CD4-positive, alpha-beta T cell (primary cell): Measurements from ENCODE around the gene SMIM5. TPM values are rescaled to one million over a fixed set of nuclear protein-coding genes. Genes with fewer than 3 reads are reported as not detected.

Experiments
- ATAC-seq: fragments of 200-7000 bp; cut with Tn5 transposase; one replicate; pipeline ENCODE4 v1.10.0; 2022; ENCODE audit warnings: mild to moderate bottlenecking; ENCODE audit not compliant: poor library complexity
- CTCF ChIA-PET: fragments of 350-600 bp; sonication (Branson Sonifier 250); formaldehyde crosslinking; loops from one replicate; lab custom pipeline; 2021; ENCODE audit warnings: antibody characterized with exemption, inconsistent platforms; lab: Charles Lee
- POLR2A ChIA-PET: fragments of 350-600 bp; sonication (Branson Sonifier 250); formaldehyde crosslinking; loops from one replicate; lab custom pipeline; 2021; ENCODE audit warnings: antibody characterized with exemption, inconsistent platforms; lab: Charles Lee
- DNase-seq, 14 experiments: peaks; one replicate each; pipeline ENCODE4 v3.0.0-alpha.2; 2013 to 2020; ENCODE audit warnings: mixed read lengths in 2 of 14
- H3K27ac ChIP-seq, 2 donors: one replicate each; pipeline versions ENCODE4 v1.5.1 to v1.7.0; 2013; ENCODE audit warnings: low read length in 2 of 2, low read depth in 1 of 2, mild to moderate bottlenecking in 1 of 2
- H3K27me3 ChIP-seq, 2 experiments: 1 replicate in 1 of 2; 2 replicates in 1 of 2; pipeline versions ENCODE4 v1.6.1 to v1.7.0; 2013; ENCODE audit warnings: low read length in 2 of 2, control low read depth in 1 of 2, mild to moderate bottlenecking in 1 of 2, moderate library complexity in 1 of 2; ENCODE audit not compliant: insufficient read depth in 2 of 2, control insufficient read depth in 1 of 2
- H3K36me3 ChIP-seq: one replicate; pipeline ENCODE4 v1.6.1; 2013; ENCODE audit warnings: low read length, control low read depth; ENCODE audit not compliant: insufficient read depth
- H3K4me1 ChIP-seq: one replicate; pipeline ENCODE4 v1.6.1; 2013; ENCODE audit warnings: low read length, control low read depth; ENCODE audit not compliant: insufficient read depth
- H3K4me3 ChIP-seq: one replicate; pipeline ENCODE4 v1.5.1; 2013; ENCODE audit warnings: mild to moderate bottlenecking, low read length, moderate library complexity
- H3K9me3 ChIP-seq, 2 experiments: 1 replicate in 1 of 2; 2 replicates in 1 of 2; pipeline versions ENCODE4 v1.6.1 to v1.7.0; 2013; ENCODE audit warnings: low read length in 2 of 2, mild to moderate bottlenecking in 2 of 2, control low read depth in 1 of 2, moderate library complexity in 1 of 2; ENCODE audit not compliant: control insufficient read depth in 1 of 2, insufficient read depth in 1 of 2
- H3K27ac Mint-ChIP-seq: one replicate; pipeline ENCODE4 v1.8.0; 2020; ENCODE audit warnings: mixed read lengths
- H3K27me3 Mint-ChIP-seq: one replicate; pipeline ENCODE4 v1.8.0; 2021; ENCODE audit warnings: mixed read lengths
- H3K36me3 Mint-ChIP-seq: one replicate; pipeline ENCODE4 v1.8.0; 2021; ENCODE audit warnings: low read depth, mixed read lengths
- H3K4me1 Mint-ChIP-seq: one replicate; pipeline ENCODE4 v1.8.0; 2021; ENCODE audit warnings: low read depth, mixed read lengths
- H3K4me3 Mint-ChIP-seq: one replicate; pipeline ENCODE4 v1.8.0; 2020; ENCODE audit warnings: mild to moderate bottlenecking, mixed read lengths
- H3K9me3 Mint-ChIP-seq: one replicate; pipeline ENCODE4 v1.8.0; 2020; ENCODE audit warnings: mixed read lengths
- intact Hi-C, 2 experiments: fragments of 100-400 bp; cut with DNase I in 1 of 2; cut with micrococcal nuclease in 1 of 2; formaldehyde crosslinking; loops; one replicate each; pipeline versions ENCODE4 v1.15.1 to v1.9.0; 2023 to 2025; cut with DNase I, micrococcal nuclease
- total RNA-seq, 174 experiments: library from RNA in 2 of 174; stranded (reverse) in 2 of 174; gene quantifications; one replicate each; pipeline ENCODE4 v1.2.3 and lab custom pipeline; 2021 to 2026
- TF ChIP-seq, protein P1 (sequence below): fragments of 200-600 bp; IDR thresholded peaks from one replicate; pipeline ENCODE4 v1.8.0; 2022; ENCODE audit warnings: antibody characterized with exemption, mild to moderate bottlenecking

The SMIM5 gene
- total RNA-seq, 2 experiments from 2014 or later, result 0.75 to 1.3 TPM

DNA sequence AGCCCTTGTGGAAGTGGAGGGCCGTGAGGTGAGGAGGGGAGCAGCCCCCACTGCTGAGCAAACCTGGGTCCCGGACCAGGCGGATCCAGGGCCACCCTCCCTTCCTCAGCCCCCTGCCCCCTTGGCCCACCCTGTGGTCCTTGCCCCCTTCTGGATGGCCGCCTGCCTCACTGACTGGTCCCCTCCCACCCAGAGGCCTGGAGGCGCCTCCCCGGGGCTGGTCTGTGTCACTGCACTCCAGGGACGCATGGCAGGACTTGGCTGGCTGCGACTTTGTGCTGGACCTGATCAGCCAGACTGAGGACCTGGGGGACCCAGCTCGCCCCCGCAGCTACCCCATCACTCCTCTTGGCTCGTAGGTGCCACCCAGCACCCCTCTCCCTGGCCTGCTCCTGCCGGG is 19.2 kb upstream of the SMIM5 start:
- Mint-ChIP-seq H3K27me3 (no peaks in the 10 kb centered on the region), H3K27ac (no peak overlapping the region), H3K4me3 (no peak overlapping the region), H3K4me1 (no peaks in the 10 kb centered on the region), H3K9me3 (no peaks in the 10 kb centered on the region), H3K36me3 (no peaks in the 10 kb centered on the region)
- ATAC-seq (no peak), DNase-seq (no peak)
- H3K9me3 ChIP-seq, result no peaks in the 10 kb centered on the region
- intact Hi-C loops, result no loop called here
- no peak overlapping the region for H3K27ac ChIP-seq
- H3K36me3 ChIP-seq, result no peaks in the 10 kb centered on the region
- CTCF ChIA-PET, result no interaction called here
- H3K4me1 ChIP-seq, result no peaks in the 10 kb centered on the region
- no peak overlapping the region for H3K4me3 ChIP-seq
- POLR2A ChIA-PET, result no interaction called here
- no peaks in the 10 kb centered on the region for H3K27me3 ChIP-seq
- TF ChIP-seq, protein P1, sequence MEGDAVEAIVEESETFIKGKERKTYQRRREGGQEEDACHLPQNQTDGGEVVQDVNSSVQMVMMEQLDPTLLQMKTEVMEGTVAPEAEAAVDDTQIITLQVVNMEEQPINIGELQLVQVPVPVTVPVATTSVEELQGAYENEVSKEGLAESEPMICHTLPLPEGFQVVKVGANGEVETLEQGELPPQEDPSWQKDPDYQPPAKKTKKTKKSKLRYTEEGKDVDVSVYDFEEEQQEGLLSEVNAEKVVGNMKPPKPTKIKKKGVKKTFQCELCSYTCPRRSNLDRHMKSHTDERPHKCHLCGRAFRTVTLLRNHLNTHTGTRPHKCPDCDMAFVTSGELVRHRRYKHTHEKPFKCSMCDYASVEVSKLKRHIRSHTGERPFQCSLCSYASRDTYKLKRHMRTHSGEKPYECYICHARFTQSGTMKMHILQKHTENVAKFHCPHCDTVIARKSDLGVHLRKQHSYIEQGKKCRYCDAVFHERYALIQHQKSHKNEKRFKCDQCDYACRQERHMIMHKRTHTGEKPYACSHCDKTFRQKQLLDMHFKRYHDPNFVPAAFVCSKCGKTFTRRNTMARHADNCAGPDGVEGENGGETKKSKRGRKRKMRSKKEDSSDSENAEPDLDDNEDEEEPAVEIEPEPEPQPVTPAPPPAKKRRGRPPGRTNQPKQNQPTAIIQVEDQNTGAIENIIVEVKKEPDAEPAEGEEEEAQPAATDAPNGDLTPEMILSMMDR, result no peak

DNA sequence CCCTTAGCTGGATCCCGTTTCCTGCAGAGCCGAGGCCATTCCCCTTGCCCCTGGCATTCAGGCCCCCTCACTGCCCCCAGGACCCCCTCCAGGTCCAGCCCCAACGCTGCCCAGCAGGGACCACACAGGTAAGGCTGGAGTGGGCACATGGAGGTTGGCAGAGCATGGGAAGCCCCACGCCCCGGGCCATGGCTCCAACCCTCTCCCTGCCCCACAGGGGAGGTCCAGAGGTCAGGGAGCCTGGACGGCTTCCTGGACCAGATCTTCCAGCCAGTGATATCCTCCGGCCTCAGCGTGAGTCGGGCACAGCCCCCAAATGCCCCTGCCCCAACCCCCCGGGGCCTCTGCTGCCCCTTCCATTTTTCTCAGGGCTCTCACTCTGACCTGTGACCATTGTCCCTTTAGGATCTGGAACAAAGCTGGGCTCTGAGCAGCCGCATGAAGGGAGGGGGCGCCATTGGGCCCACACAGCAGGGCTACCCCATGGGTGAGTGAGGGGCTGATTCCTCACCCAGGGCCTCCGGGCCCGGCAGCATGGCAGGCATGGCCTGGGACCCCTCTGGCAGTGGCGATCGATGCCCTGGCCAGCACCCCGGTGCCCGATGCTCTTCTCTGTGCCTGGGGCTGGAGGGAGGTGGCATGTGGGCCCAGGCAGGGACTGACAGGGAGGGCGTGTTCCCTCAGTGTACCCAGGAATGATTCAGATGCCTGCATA is 18.5 kb upstream of the SMIM5 start:
- POLR2A ChIA-PET, result no interaction called here

DNA sequence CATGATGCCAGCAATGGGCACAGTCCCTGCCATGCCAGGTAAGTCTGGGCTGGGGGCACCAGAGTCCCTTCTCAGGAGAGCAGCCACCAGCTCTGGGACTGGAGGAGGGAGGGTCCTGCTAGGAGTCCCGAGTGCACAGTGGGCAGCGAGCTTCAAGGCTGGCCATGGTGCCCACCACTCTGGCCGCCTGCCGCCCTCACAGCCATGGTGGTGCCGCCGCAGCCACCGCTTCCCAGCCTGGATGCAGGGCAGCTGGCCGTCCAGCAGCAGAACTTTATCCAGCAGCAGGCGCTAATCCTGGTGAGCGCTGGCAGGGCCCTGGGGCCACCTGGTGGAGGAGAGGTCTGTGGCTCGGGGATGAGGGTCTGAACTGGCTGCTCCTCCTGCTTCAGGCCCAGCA is 17.9 kb upstream of the SMIM5 start:
- no peaks in the 10 kb centered on the region for H3K4me1 ChIP-seq
- H3K36me3 ChIP-seq, result no peaks in the 10 kb centered on the region
- H3K27ac ChIP-seq, result no peak overlapping the region
- Mint-ChIP-seq H3K4me1 (no peaks in the 10 kb centered on the region), H3K9me3 (no peaks in the 10 kb centered on the region), H3K36me3 (no peaks in the 10 kb centered on the region), H3K4me3 (no peak overlapping the region), H3K27me3 (no peaks in the 10 kb centered on the region), H3K27ac (no peak overlapping the region)
- H3K27me3 ChIP-seq, result no peaks in the 10 kb centered on the region
- H3K4me3 ChIP-seq, result no peak overlapping the region
- DNase-seq, result no peak
- no peaks in the 10 kb centered on the region for H3K9me3 ChIP-seq
- no peak for ATAC-seq
- ChIA-PET CTCF (no interaction called here), POLR2A (no interaction called here)
- intact Hi-C loops, result no loop called here
- TF ChIP-seq, protein P1, result no peak

More for the DNA sequence above, 18.5 kb upstream of the SMIM5 start:
- no peak for DNase-seq
- Mint-ChIP-seq H3K27ac (no peak overlapping the region), H3K4me1 (no peaks in the 10 kb centered on the region), H3K9me3 (no peaks in the 10 kb centered on the region), H3K36me3 (no peaks in the 10 kb centered on the region), H3K27me3 (no peaks in the 10 kb centered on the region), H3K4me3 (no peak overlapping the region)
- TF ChIP-seq, protein P1, result no peak
- H3K4me3 ChIP-seq, result no peak overlapping the region
- no peaks in the 10 kb centered on the region for H3K4me1 ChIP-seq
- CTCF ChIA-PET, result no interaction called here
- no peaks in the 10 kb centered on the region for H3K9me3 ChIP-seq
- no peak for ATAC-seq
- H3K27me3 ChIP-seq, result no peaks in the 10 kb centered on the region
- intact Hi-C loops, result no loop called here
- H3K36me3 ChIP-seq, result no peaks in the 10 kb centered on the region
- H3K27ac ChIP-seq, result no peak overlapping the region
